ENCODE measurements around the gene IER2.
"Not testable (repeated sequence)": the region's sequence is repeated elsewhere in the genome, so short reads cannot be mapped to it uniquely, and the experiment has no call there.

Gene IER2

DNA sequence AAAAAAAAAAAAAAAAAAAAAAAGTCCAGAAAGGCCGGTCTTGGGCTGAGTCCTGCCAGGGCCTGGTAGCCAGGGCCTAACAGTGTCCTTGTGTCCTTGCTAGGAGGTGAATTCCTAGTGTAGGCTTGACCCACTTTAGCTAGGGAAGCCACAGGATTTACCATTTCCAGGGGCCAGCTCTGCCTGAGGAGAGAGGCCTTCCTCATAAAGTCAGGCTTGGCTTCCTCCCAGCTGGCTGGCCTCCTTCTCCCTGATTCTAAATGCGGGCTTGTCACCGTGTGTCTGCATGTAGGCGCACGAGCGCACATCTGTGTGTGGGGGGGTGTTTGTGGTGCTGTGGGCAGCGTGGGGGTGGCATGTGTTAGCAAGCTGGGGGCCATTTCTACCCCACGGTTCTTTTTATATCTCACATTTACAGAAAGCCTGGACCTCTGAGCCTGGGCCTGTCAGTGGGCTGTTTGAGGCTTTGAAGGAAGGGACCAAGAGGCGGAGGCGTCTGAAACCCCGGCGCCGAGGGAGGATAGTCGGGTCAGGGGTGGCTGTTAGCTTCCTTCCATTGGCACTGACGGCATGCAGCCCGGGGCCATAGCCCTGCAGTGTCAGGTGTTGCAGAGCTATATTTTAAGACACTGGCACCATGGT lies 31.7 kb downstream of the IER2 start:
- TF ChIP-seq, protein P1, sequence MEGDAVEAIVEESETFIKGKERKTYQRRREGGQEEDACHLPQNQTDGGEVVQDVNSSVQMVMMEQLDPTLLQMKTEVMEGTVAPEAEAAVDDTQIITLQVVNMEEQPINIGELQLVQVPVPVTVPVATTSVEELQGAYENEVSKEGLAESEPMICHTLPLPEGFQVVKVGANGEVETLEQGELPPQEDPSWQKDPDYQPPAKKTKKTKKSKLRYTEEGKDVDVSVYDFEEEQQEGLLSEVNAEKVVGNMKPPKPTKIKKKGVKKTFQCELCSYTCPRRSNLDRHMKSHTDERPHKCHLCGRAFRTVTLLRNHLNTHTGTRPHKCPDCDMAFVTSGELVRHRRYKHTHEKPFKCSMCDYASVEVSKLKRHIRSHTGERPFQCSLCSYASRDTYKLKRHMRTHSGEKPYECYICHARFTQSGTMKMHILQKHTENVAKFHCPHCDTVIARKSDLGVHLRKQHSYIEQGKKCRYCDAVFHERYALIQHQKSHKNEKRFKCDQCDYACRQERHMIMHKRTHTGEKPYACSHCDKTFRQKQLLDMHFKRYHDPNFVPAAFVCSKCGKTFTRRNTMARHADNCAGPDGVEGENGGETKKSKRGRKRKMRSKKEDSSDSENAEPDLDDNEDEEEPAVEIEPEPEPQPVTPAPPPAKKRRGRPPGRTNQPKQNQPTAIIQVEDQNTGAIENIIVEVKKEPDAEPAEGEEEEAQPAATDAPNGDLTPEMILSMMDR (IDR thresholded peaks at IDR 0.05; ENCODE audit: insufficient read depth, low read depth, low read length, missing control alignments) = no peak
- DNase-seq (ENCODE audit: low read depth) = peak; percentile 28
- H3K4me3 ChIP-seq (ENCODE audit: low read length) = no peak overlapping the region

DNA sequence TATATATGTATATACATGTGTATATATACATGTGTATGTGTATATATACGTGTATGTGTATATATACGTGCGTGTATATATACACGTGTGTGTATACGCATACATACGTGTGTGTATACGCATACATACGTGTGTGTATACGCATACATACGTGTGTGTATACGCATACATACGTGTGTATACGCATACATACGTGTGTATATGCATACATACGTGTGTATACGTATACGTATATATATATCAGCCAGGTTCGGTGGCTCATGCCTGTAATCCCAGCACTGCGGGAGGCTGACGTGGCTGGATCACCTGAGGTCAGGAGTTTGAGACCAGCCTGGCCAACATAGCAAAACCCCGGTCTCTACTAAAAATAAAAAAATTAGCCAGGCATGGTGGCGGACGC lies 34.7 kb downstream of the IER2 start:
- DNase-seq (ENCODE audit: low read depth) = not testable (repeated sequence)

DNA sequence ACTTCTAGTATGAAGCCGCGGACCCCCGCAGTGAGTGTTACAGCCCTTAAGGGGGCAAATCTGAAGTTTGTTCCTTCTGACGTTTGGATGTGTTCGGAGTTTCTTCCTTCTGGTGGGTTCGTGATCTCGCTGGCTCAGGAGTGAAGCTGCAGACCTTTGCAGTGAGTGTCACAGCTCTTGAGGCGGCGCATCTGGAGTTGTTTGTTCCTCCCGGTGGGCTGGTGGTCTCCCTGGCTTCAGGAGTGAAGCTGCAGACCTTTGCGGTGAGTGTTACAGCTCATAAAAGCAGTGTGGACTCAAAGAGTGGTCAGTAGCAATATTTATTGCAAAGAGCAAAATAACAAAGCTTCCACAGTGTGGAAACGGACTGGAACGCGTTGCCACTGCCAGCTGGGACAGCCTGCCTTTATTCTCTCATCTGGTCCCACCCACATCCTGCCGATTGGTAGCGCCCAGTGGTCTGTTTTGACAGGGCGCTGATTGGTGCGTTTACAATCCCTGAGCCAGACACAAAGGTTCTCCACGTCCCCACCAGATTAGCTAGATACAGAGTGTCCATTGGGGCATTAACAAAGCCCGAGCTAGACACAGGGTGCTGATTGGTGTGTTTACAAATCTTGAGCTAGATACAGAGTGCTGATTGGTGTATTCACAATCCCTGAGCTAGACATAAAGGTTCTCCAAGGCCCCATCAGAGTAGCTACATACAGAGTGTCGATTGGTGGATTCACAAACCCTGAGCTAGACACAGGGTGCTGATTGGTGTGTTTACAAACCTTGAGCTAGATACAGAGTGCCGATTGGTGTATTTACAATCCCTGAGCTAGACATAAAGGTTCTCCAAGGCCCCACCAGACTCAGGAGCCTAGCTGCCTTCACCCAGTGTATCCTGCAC lies 35.8 kb downstream of the IER2 start:
- H3K4me3 ChIP-seq (ENCODE audit: low read length); DNase-seq (ENCODE audit: low read depth): not testable (repeated sequence)

More for the DNA sequence above, 34.7 kb downstream of the IER2 start:
- not testable (repeated sequence) for H3K4me3 ChIP-seq (ENCODE audit: low read length)

DNA sequence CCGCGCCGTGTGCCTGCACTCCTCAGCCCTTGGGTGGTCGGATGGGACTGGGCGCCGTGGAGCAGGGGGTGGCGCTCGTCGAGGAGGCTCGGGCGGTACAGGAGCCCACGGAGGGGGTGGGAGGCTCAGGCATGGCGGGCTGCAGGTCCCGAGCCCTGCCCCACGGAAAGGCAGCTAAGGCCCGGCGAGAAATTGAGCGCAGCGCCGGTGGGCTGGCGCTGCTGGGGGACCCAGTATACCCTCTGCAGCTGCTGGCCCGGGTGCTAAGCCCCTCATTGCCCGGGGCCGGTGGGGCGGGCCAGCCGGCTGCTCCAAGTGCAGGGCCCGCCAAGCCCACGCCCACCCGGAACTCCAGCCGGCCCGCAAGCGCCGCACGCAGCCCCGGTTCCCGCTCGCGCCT lies 36.5 kb downstream of the IER2 start:
- not testable (repeated sequence) for DNase-seq (ENCODE audit: low read depth)

DNA sequence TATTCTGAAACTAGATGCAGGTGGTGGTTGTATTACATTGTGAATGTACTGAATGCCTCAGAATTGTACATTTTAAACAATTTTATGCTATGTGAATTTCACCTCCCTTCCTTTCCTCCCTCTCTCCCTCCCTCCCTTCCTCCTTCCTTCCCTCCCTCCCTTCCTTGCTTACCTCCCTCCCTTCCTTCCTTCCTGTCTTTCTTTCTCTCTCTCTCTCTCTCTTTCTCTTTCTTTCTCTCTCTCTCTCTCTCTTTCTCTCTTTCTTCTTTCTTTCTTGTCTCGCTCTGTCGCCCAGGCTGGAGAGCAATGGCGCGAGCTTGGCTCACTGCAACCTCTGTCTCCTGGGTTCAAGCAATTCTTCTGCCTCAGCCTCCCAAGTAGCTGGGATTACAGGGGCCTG lies 37.2 kb downstream of the IER2 start:
- no peak for DNase-seq (ENCODE audit: low read depth)
- TF ChIP-seq, protein P1 (IDR thresholded peaks at IDR 0.05; ENCODE audit: insufficient read depth, low read depth, low read length, missing control alignments) = no peak
- no peak overlapping the region for H3K4me3 ChIP-seq (ENCODE audit: low read length)

More for the DNA sequence above, 36.5 kb downstream of the IER2 start:
- not testable (repeated sequence) for H3K4me3 ChIP-seq (ENCODE audit: low read length)

DNA sequence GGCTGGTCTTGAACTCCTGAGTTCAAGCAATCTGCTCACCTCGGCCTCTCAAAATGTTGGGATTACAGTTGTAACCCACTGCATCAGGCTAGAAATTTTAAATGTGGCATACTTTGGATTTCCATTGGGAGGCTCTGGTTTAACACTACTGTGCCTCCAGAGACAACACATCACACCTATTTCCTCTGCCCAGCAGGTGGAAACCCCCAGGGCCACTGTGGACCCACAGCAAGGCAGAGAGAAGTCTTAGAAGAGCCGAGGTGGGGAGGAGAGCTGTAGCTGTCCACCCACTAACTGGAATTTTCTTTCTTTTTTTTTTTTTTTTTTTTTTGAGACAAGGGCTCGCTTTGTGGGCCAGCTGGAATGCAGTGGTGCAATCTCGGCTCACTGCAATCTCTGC lies 39.4 kb downstream of the IER2 start:
- no peak overlapping the region for H3K4me3 ChIP-seq (ENCODE audit: low read length)
- no peak for DNase-seq (ENCODE audit: low read depth)
- TF ChIP-seq, protein P1 (IDR thresholded peaks at IDR 0.05; ENCODE audit: insufficient read depth, low read depth, low read length, missing control alignments) = no peak

DNA sequence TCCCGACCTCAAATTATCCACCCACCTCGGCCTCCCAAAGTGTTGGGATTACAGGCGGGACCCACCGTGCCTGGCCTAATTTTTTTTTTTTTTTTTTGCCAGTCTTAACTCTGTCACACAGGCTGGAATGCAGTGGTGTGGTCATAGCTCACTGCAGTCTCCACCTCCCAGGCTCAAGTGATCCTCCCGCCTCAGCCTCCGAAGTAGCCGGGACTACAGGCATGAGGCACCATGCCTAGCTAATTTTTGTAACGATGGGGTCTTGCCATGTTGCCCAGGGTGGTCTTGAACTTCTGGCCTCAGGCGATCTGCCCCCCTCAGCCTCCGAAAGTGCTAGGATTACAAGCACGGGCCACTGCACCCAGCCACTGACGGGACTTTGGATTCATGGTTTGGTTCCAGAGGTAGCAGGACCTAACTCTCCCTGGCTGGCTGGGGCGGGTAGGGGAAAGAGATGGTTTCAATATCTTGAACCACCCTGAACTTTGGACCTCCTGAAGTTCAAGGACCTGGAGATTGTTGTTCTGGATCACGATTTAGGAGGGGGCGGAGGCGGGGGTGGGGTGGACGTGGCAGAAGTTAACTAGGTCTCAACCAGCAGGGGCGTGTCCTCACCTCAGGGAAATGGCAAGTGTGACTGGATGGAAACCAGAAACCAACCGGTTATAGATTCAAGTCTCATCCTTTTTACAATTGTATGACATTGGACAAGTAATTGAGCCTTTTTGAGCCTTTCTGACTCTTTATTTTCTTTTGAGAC lies 40.8 kb downstream of the IER2 start:
- H3K4me3 ChIP-seq (ENCODE audit: low read length) = no peak overlapping the region
- TF ChIP-seq, protein P1 (IDR thresholded peaks at IDR 0.05; ENCODE audit: insufficient read depth, low read depth, low read length, missing control alignments) = no peak
- no peak for DNase-seq (ENCODE audit: low read depth)

DNA sequence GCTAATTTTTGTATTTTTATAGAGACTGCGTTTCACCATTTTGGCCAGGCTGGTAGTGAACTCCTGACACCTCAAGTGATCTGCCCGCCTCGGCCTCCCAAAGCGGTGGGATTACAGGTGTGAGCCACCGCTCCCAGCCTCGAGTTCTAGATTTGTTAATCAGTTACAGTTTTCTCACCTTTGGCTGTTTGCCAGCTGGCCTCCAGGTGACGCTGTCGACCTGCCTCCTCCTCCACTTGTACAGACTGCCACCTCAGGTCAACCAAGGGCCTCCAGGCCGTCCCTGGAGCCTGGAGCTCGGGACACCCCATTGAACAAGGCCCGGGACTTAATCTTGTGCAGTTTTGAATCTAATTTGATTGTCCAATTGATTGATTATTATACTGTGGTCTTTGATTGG lies 45.5 kb downstream of the IER2 start:
- peak; percentile 39 for DNase-seq (ENCODE audit: low read depth)
- H3K4me3 ChIP-seq (ENCODE audit: low read length) = no peak overlapping the region
- TF ChIP-seq, protein P1 (IDR thresholded peaks at IDR 0.05; ENCODE audit: insufficient read depth, low read depth, low read length, missing control alignments) = no peak

Data from epithelial cell of esophagus (primary cell).